Measurements from ENCODE around the gene TPRG1. TPM values are rescaled to one million over a fixed set of nuclear protein-coding genes. Genes with fewer than 3 reads are reported as not detected.

TPRG1 gene
- total and polyA plus RNA-seq, 2 donors (not counting 3 experiments of a cell fraction or from before 2014, with no cell fraction given): 0.30 TPM; not detected in 1

- ChIA-PET POLR2A (no interaction called here), CTCF (no interaction called here)
- Histone ChIP-seq H3K36me3 (ENCODE audit: control insufficient read depth in 2 of 2, extremely low read depth in 1 of 2, insufficient read depth in 2 of 2, low read length in 2 of 2) (no peaks in the 10 kb centered on the region), H3K4me2 (ENCODE audit: insufficient read depth, low read length) (no peak overlapping the region), H3K9me3 (replicated peaks; ENCODE audit: control insufficient read depth, insufficient read depth, low read length) (no peaks in the 10 kb centered on the region), H3K27me3 (ENCODE audit: control insufficient read depth in 2 of 2, insufficient read depth in 2 of 2, low read length in 2 of 2) (no peaks in the 10 kb centered on the region), H3K4me3 (replicated peaks in 1 of 3; ENCODE audit: insufficient read depth in 1 of 3, low read depth in 1 of 3, low read length in 3 of 3) (no peak overlapping the region), H3K79me2 (ENCODE audit: control insufficient read depth, insufficient read depth, low read length) (no peaks in the 10 kb centered on the region), H3K9me1 (replicated peaks; ENCODE audit: control insufficient read depth, extremely low read depth, insufficient read depth, low read length) (no peaks in the 10 kb centered on the region), H4K20me1 (replicated peaks; ENCODE audit: control insufficient read depth, extremely low read depth, insufficient read depth, low read length) (no peaks in the 10 kb centered on the region), H2AFZ (ENCODE audit: low read depth, low read length) (no peak overlapping the region), H3K4me1 (ENCODE audit: control insufficient read depth, extremely low read depth, insufficient read depth, low read length) (no peaks in the 10 kb centered on the region), H3K27ac (ENCODE audit: insufficient read depth, low read depth, low read length) (no peak overlapping the region), H3K9ac (replicated peaks; ENCODE audit: extremely low read depth, insufficient read depth, low read length) (no peak overlapping the region)
- intact Hi-C loops (cut with micrococcal nuclease): no loop called here
- FAIRE-seq: no peak
- no peak for TF ChIP-seq POLR2AphosphoS5 (IDR thresholded peaks at IDR 0.05; ENCODE audit: insufficient read depth, low read depth, low read length)
- TF ChIP-seq EZH2 (IDR thresholded peaks at IDR 0.05; ENCODE audit: borderline replicate concordance, low read depth, low read length, severe bottlenecking): no peak
- TF ChIP-seq FOS (IDR thresholded peaks at IDR 0.05; ENCODE audit: borderline replicate concordance, insufficient read depth, low read length): no peak
- no peak for TF ChIP-seq POLR2A (IDR thresholded peaks at IDR 0.05; ENCODE audit: low read depth, low read length)
- TF ChIP-seq JUN (IDR thresholded peaks at IDR 0.05; ENCODE audit: borderline replicate concordance, insufficient read depth, insufficient read length, low read depth): no peak
- no peak for TF ChIP-seq MYC (IDR thresholded peaks at IDR 0.05; ENCODE audit: low read depth, low read length)
- TF ChIP-seq CTCF (IDR thresholded peaks at IDR 0.05; ENCODE audit: extremely low read depth in 1 of 2, insufficient read depth in 1 of 2, low read depth in 1 of 2, low read length in 2 of 2): no peak
- no peak for TF ChIP-seq MAX (IDR thresholded peaks at IDR 0.05; ENCODE audit: insufficient read depth, insufficient read length)
- TF ChIP-seq GATA2 (IDR thresholded peaks at IDR 0.05; ENCODE audit: insufficient read depth, insufficient read length, low read depth, low read length): no peak
- no peak for DNase-seq (ENCODE audit: low read depth, low spot score)
- BruUV-seq (replicated peaks): no TSS peak
- dilution Hi-C loops (cut with MboI; ENCODE audit: extremely low pct_ligation_motif_present, low sequenced_read_pairs): no loop called here
Observed at GRCh38 chr3:189184566-189184965, 12.8 kb downstream of the TPRG1 start.

Data from endothelial cell of umbilical vein (primary cell).